ENCODE data around the gene SP3.

The SP3 gene

GRCh38 chr2:173997269-173997668 is 32.1 kb upstream of the SP3 start:
- no peak for DNase-seq (ENCODE audit: low read depth in 2 of 2)

GRCh38 chr2:173996766-173997165 is 31.6 kb upstream of the SP3 start:
- no peak for DNase-seq (ENCODE audit: low read depth in 2 of 2)

DNA sequence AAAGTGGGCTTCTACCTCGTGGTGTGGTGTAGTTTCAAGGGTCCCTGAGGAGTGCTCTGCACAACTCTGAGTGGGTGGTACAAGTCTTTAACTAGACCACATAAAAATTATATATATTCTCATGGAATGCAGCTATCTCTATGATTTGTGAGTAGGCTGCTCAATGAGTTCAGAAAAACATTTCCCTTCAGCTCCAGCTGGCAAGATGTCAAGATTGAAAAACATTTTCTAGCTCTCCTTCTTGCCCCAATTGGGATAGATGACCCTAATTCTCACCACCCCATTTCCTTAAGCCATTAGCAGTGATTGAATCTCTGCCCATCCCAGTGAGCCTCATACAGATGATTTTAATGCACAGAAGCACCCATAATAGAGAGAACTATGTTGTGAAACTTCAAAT is 28.3 kb upstream of the SP3 start:
- DNase-seq (ENCODE audit: low read depth in 2 of 2), result no peak

GRCh38 chr2:173991856-173992588 is 26.8 kb upstream of the SP3 start:
- DNase-seq (ENCODE audit: low read depth in 2 of 2), result no peak

GRCh38 chr2:173990970-173991819 is 26.0 kb upstream of the SP3 start:
- DNase-seq (ENCODE audit: low read depth in 2 of 2), result no peak

DNA sequence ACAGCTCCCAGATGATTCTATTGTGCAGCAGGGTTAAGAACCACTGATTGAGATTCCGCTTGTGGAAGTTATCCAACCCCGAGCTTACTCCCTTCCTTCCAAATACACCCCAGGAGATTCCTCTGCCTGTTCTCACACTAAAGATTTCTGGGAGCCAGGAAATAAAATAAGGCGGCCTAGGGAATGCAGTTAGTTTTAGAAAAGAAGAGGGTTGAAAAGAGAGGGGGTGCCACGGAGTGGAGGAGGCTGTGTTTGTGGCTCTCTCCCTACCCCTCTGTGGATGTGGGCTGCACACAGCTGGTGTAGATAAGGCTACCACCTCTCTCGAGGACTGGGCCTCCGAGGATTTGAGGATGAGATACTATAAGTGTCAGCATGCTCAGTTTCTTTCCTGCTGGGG is 25.1 kb upstream of the SP3 start:
- DNase-seq (ENCODE audit: low read depth in 2 of 2), result no peak

GRCh38 chr2:173989884-173990215 is 24.7 kb upstream of the SP3 start:
- no peak for DNase-seq (ENCODE audit: low read depth in 2 of 2)

GRCh38 chr2:173989160-173989883 is 24.1 kb upstream of the SP3 start:
- no peak for DNase-seq (ENCODE audit: low read depth in 2 of 2)

- DNase-seq (ENCODE audit: low read depth in 2 of 2), result no peak
Observed at GRCh38 chr2:173986805-173987204, 21.6 kb upstream of the SP3 start.

GRCh38 chr2:173985605-173985992 is 20.4 kb upstream of the SP3 start:
- no peak for DNase-seq (ENCODE audit: low read depth in 2 of 2)

- no peak for DNase-seq (ENCODE audit: low read depth in 2 of 2)
Observed at GRCh38 chr2:173984866-173985604, 19.9 kb upstream of the SP3 start.

GRCh38 chr2:173983391-173983871 is 18.3 kb upstream of the SP3 start:
- no peak for DNase-seq (ENCODE audit: low read depth in 2 of 2)

DNA sequence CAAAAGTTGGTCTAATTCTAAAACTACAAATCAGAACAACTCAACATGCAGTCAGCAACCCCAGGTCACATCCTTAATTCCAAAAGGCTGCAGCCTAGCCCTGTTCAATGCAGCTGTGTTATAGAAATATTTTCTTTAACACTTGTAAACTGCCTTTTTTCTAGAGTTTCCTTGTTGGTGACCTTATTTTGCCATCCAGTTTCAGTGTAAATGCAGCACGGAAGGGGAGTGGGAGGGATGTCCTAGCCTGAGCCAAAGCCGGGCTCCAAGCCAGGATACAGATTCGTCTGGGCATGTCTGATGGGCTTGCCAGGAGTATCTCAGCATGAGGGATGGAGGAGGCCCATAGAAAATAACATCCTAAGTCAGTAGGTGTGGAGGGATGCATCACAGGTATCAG is 17.7 kb upstream of the SP3 start:
- DNase-seq (ENCODE audit: low read depth in 2 of 2), result no peak

DNA sequence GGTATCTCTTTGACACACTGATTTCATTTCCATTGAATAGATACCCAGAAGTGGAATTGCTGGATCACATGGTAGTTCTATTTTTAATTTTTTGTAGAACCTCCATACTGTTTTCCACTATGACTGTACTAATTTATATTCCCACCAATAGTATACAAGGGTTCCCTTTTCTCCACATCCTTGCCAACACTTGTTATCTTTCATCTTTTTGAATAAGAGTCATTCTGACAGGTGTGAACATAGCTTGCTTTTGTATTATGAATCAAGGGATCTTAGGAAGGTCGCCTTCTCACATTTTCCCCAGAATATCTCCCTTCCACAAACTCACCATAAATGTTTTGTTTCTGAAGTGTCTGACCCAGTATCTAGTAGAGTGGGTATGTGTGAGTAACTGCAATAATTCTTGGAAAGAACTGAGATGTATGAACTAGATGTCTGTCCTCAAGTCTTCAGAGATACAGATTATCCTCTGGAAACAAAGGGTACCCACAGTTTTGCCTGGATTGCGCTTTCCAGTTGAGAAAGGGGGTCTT is 17.1 kb upstream of the SP3 start:
- no peak for DNase-seq (ENCODE audit: low read depth in 2 of 2)

DNA sequence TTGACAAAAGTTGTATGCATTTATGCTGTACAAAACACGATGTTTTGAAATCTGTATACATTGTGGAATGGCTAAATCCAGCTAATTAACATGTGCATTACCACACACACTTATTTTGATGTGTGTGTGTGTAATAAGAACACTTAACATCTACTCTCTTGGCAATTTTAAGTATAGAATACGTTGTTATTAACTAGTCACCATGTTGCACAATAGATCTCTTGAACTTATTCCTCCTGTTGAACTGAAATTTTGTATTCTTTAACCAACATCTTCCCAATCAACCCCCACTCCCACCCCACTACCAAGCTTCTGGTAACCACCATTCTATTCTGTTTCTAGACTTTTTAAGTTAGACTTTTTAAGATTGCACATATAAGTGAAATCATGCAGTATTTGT is 16.3 kb upstream of the SP3 start:
- no peak for DNase-seq (ENCODE audit: low read depth in 2 of 2)

- no peak for DNase-seq (ENCODE audit: low read depth in 2 of 2)
Observed at GRCh38 chr2:173979751-173980351, 14.7 kb upstream of the SP3 start.

GRCh38 chr2:173978447-173978846 is 13.3 kb upstream of the SP3 start:
- DNase-seq (ENCODE audit: low read depth in 2 of 2), result no peak

GRCh38 chr2:173972636-173973035 is 7.5 kb upstream of the SP3 start:
- DNase-seq (ENCODE audit: low read depth in 2 of 2), result no peak

DNA sequence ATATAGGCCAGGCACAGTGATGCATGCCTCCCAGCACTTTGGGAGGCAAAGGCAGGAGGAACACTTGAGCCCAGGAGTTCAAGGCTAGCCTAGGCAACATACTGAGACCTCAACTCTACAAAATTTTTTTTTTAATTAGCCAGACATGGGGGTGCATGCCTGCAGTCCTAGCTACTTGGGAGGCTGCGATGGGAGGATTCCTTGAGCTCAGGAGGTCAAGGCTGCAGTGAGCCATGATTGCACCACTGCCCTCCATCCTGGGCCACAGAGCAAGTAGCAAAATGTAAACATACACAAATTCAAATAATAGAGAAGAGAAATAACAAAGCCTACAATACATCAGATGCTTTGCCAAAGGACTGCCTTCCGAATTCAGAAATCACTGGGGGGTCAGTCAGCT is 7.0 kb upstream of the SP3 start:
- DNase-seq (ENCODE audit: low read depth in 2 of 2), result no peak

DNA sequence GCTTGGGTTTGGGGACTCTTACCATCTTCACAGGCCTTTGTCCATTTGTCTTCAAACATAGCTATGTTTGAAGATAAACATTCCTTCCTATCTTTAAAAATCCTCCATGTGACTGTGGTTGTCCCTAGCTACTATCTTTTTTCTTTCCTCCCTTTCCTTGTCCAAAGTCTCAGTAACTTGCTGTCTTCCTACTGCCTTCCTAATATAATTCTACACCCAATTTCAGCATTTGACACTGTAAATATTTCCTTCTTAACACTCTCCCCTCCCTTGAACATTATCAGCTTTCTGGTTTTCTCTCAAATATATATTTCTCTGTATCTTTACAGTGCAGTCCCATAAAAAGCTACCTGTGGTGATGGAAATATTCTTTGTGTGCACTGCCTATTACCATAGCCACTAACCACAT is 5.3 kb upstream of the SP3 start:
- DNase-seq (ENCODE audit: low read depth in 2 of 2), result no peak

- no peak for DNase-seq (ENCODE audit: low read depth in 2 of 2)
Observed at GRCh38 chr2:173969886-173970285, 4.7 kb upstream of the SP3 start.

Data from stimulated activated CD8-positive, alpha-beta memory T cell treated with anti-CD3 and anti-CD28 coated beads, Interleukin-2, amount 100 ng/mL, for 48 hours (primary cell).